ENCODE data around the gene GMPPA.

DNA sequence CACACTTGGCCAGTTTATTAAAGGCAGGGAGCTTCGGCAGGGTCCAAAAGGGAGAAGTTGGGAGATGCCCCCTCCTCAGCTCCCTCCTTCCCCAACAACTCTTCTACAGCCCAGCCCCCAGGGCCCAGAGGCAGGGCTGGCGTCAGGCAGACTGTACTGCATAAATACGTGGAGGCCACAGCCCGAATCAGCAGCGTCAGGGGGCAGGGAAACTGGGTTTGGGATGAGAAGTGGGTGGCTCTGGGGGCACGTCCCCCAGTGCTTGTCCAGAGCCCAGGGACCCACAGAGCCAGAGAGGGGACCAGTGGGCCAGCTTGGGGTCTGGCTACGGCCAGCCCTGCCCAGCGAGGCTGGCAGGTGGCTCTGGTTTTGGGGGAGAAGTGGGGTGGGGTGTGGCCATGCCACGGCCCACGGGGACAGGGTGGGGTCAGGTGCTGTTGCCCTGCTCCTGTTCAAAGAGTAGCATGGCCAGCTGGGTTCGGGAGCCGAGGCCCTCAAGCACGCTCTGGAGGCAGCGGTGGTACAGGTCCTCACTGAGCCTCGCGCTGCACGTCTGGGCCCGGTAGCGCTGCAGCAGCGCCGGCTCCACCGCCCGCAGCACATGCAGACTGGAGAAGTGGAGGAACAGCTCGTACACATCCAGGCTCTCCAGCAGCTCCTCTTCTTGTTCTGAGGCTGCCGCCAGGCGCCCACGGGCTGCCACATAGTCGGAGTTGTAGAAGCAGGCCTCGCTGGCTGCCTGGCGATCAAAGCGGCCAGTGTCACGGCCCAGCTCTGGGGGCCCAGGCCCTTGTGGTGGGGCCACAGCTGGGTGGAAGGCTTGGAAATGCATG, 40.5 kb downstream of the GMPPA start:
- TF ChIP-seq, protein P1, sequence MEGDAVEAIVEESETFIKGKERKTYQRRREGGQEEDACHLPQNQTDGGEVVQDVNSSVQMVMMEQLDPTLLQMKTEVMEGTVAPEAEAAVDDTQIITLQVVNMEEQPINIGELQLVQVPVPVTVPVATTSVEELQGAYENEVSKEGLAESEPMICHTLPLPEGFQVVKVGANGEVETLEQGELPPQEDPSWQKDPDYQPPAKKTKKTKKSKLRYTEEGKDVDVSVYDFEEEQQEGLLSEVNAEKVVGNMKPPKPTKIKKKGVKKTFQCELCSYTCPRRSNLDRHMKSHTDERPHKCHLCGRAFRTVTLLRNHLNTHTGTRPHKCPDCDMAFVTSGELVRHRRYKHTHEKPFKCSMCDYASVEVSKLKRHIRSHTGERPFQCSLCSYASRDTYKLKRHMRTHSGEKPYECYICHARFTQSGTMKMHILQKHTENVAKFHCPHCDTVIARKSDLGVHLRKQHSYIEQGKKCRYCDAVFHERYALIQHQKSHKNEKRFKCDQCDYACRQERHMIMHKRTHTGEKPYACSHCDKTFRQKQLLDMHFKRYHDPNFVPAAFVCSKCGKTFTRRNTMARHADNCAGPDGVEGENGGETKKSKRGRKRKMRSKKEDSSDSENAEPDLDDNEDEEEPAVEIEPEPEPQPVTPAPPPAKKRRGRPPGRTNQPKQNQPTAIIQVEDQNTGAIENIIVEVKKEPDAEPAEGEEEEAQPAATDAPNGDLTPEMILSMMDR (IDR thresholded peaks at IDR 0.05; ENCODE audit: low read depth, low read length): no peak
- no peak for TF ChIP-seq POLR2A (IDR thresholded peaks at IDR 0.05; ENCODE audit: extremely low read depth, insufficient read length)
- TF ChIP-seq, protein P2, sequence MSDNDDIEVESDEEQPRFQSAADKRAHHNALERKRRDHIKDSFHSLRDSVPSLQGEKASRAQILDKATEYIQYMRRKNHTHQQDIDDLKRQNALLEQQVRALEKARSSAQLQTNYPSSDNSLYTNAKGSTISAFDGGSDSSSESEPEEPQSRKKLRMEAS (IDR thresholded peaks at IDR 0.05; ENCODE audit: low read depth, low read length): no peak
